Esophagus muscularis mucosa (tissue), 3 donors: ENCODE data around the gene USP34.

Experiments used
- POLR2A ChIP-seq: fragments of 450-650 bp; IDR thresholded peaks from one replicate; pipeline ENCODE4 v1.6.1; 2017; ENCODE audit warnings: antibody characterized with exemption, moderate library complexity, mild to moderate bottlenecking, low read depth
- POLR2AphosphoS5 ChIP-seq, 2 donors: sonication (generic); formaldehyde crosslinking; IDR thresholded peaks; one replicate each; pipeline ENCODE4 v1.6.1; 2017; ENCODE audit warnings: antibody characterized with exemption in 2 of 2
- TF ChIP-seq, protein P1 (sequence below), 3 experiments: fragments of 200-600 bp in 2 of 3; fragments of 450-650 bp in 1 of 3; sonication (generic) in 2 of 3; IDR thresholded peaks; one replicate each; pipeline ENCODE4 v1.5.1; 2017 to 2019; ENCODE audit warnings: antibody characterized with exemption in 3 of 3, mild to moderate bottlenecking in 2 of 3, moderate library complexity in 1 of 3

DNA sequence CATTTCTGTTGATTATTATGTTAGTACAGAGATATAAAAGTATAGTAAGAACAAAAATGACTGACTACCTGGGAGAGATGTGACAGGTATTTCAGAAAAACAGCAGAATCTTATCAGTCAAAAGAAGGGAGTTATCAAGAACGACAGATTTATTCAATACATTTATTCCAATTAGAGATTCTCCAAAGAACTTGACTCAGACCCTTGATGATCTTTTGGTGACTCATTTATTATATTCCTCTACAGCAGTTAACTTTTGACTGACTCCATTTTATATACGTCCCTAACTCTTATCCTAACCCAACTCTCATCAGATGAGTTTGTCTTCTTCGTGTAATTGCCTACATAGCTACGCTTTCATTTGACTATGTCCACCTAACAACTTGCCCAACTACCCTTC is 217.8 kb downstream of the USP34 start:
- TF ChIP-seq POLR2AphosphoS5 (IDR thresholded peaks at IDR 0.05) (no peak), POLR2A (no peak)
- TF ChIP-seq, protein P1, sequence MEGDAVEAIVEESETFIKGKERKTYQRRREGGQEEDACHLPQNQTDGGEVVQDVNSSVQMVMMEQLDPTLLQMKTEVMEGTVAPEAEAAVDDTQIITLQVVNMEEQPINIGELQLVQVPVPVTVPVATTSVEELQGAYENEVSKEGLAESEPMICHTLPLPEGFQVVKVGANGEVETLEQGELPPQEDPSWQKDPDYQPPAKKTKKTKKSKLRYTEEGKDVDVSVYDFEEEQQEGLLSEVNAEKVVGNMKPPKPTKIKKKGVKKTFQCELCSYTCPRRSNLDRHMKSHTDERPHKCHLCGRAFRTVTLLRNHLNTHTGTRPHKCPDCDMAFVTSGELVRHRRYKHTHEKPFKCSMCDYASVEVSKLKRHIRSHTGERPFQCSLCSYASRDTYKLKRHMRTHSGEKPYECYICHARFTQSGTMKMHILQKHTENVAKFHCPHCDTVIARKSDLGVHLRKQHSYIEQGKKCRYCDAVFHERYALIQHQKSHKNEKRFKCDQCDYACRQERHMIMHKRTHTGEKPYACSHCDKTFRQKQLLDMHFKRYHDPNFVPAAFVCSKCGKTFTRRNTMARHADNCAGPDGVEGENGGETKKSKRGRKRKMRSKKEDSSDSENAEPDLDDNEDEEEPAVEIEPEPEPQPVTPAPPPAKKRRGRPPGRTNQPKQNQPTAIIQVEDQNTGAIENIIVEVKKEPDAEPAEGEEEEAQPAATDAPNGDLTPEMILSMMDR (IDR thresholded peaks at IDR 0.05), result no peak
